GM12875 (cell line): ENCODE data around the gene ZNF101.

Source experiments
- H3K4me3 ChIP-seq: one replicate; pipeline ENCODE4 v1.5.1; 2011; ENCODE audit warnings: low read depth, low read length, control low read depth
- TF ChIP-seq, protein P1 (sequence below): IDR thresholded peaks from 2 replicates; pipeline ENCODE4 v1.5.1; 2011; ENCODE audit warnings: low read depth, mild to moderate bottlenecking, control low read depth, inconsistent platforms, low read length, moderate library complexity, borderline replicate concordance; ENCODE audit not compliant: insufficient read depth

ZNF101 gene

GRCh38 chr19:19633711-19634515 lies 34.7 kb upstream of the ZNF101 start:
- H3K4me3 ChIP-seq: no peak overlapping the region
- TF ChIP-seq, protein P1, sequence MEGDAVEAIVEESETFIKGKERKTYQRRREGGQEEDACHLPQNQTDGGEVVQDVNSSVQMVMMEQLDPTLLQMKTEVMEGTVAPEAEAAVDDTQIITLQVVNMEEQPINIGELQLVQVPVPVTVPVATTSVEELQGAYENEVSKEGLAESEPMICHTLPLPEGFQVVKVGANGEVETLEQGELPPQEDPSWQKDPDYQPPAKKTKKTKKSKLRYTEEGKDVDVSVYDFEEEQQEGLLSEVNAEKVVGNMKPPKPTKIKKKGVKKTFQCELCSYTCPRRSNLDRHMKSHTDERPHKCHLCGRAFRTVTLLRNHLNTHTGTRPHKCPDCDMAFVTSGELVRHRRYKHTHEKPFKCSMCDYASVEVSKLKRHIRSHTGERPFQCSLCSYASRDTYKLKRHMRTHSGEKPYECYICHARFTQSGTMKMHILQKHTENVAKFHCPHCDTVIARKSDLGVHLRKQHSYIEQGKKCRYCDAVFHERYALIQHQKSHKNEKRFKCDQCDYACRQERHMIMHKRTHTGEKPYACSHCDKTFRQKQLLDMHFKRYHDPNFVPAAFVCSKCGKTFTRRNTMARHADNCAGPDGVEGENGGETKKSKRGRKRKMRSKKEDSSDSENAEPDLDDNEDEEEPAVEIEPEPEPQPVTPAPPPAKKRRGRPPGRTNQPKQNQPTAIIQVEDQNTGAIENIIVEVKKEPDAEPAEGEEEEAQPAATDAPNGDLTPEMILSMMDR: no peak

- H3K4me3 ChIP-seq: no peak overlapping the region
- TF ChIP-seq, protein P1: no peak
Measured at GRCh38 chr19:19634516-19635312, 33.9 kb upstream of the ZNF101 start.

- TF ChIP-seq, protein P1: no peak
- H3K4me3 ChIP-seq: no peak overlapping the region
Measured at GRCh38 chr19:19635313-19635702, 33.3 kb upstream of the ZNF101 start.

GRCh38 chr19:19636573-19637185 lies 32.0 kb upstream of the ZNF101 start:
- TF ChIP-seq, protein P1: no peak
- no peak overlapping the region for H3K4me3 ChIP-seq

GRCh38 chr19:19637186-19637522 lies 31.5 kb upstream of the ZNF101 start:
- no peak overlapping the region for H3K4me3 ChIP-seq
- TF ChIP-seq, protein P1: no peak

- H3K4me3 ChIP-seq: no peak overlapping the region
Measured at GRCh38 chr19:19637523-19638251, 31.0 kb upstream of the ZNF101 start.

More at GRCh38 chr19:19637523-19638251, 31.0 kb upstream of the ZNF101 start:
- TF ChIP-seq, protein P1: no peak
